NB4 (cell line): ENCODE data around the gene DLG2.

ENCODE experiments used
- DNase-seq: peaks from one replicate; pipeline ENCODE4 v3.0.0; 2010; ENCODE audit warnings: low read depth
- H3K4me3 ChIP-seq: one replicate; pipeline ENCODE4 v1.5.1; 2011; ENCODE audit warnings: mild to moderate bottlenecking, low read depth, low read length, moderate library complexity
- CTCF ChIP-seq: IDR thresholded peaks from one replicate; pipeline ENCODE4 v1.5.1; 2012; ENCODE audit warnings: low read depth, low read length
- MAX ChIP-seq: IDR thresholded peaks from 2 replicates; pipeline ENCODE4 v1.6.1; 2011; ENCODE audit warnings: low read depth, low read length
- MYC ChIP-seq: IDR thresholded peaks from 2 replicates; pipeline ENCODE4 v1.6.1; 2011; ENCODE audit warnings: low read depth, low read length
- POLR2A ChIP-seq: IDR thresholded peaks from 2 replicates; pipeline ENCODE4 v1.6.1; 2011; ENCODE audit warnings: mild to moderate bottlenecking; ENCODE audit not compliant: insufficient read length; ENCODE audit errors: extremely low read depth

Gene DLG2

DNA sequence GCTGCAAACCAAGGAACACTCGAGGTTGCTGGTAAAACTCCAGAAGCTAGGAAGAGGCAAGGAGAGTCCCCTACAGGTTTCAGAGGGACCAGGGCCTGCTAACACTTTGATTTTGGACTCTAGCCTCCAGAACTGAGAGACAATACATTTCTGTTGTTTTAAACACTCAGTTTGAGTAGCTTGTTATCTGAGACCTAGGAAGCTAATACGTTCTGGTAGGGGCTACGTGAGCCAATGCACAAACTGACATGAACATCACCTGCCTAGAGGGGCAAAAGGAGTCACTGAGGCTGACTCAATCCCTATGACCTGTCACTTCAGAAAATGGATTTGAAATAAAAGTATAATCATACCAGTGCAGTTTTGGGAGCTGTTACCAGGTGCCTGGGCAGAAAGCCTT lies 1775.1 kb downstream of the DLG2 start:
- no peak overlapping the region for H3K4me3 ChIP-seq
- TF ChIP-seq MYC (no peak), POLR2A (no peak), MAX (no peak), CTCF (no peak)
- DNase-seq: no peak

DNA sequence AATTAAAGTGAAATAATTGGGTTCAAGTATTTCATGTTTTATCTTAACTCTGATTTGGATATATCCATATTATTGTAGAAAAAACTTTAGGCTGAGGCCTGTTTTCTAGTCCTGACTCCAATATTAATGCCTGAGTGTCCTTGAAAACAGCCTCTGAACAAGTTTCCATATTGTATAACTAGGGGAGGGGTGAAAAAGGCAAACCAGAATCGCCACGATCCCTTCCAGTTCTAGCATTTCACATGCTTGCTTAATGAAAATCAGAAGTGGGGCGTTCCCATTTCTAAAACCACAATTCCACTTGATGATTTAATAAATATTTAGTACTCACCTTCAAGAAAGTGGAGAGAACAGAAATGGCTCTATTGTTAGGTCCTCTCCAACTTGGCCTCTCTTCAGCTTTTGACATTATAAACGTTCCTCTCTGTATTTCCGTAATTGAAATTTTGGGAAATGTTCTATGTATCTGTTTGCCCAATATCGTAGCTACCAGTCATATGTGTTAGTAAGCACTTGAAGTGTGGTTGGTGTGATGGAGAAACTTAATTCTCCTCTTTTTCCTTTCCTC lies 1779.6 kb downstream of the DLG2 start:
- no peak for TF ChIP-seq MYC
- TF ChIP-seq CTCF: no peak
- no peak for TF ChIP-seq POLR2A
- no peak for TF ChIP-seq MAX
- no peak overlapping the region for H3K4me3 ChIP-seq
- no peak for DNase-seq

DNA sequence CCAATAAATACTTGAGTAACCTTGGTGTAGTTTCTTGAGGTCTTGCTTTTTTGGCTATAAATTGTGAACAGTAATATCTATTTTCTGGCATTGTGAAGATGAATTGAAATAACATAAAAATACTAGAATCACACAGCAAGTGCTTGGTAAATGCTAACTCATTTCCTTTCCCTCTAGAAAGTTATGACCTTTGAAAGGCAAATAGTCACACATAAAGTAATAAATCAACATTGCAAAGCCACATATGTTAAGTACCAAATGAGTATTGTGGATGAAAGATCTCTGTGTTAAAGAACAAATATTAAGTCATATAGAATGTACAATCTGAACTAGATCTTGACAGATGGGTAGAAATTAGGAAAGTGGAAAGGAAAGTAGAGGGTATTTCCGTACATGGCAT lies 1781.3 kb downstream of the DLG2 start:
- H3K4me3 ChIP-seq: no peak overlapping the region
- TF ChIP-seq POLR2A (no peak), CTCF (no peak)
- no peak for DNase-seq

- H3K4me3 ChIP-seq: no peak overlapping the region
- no peak for TF ChIP-seq CTCF
- TF ChIP-seq POLR2A: no peak
- no peak for DNase-seq
These were observed 1786.8 kb downstream of the DLG2 start for GRCh38 chr11:83840326-83840725.

DNA sequence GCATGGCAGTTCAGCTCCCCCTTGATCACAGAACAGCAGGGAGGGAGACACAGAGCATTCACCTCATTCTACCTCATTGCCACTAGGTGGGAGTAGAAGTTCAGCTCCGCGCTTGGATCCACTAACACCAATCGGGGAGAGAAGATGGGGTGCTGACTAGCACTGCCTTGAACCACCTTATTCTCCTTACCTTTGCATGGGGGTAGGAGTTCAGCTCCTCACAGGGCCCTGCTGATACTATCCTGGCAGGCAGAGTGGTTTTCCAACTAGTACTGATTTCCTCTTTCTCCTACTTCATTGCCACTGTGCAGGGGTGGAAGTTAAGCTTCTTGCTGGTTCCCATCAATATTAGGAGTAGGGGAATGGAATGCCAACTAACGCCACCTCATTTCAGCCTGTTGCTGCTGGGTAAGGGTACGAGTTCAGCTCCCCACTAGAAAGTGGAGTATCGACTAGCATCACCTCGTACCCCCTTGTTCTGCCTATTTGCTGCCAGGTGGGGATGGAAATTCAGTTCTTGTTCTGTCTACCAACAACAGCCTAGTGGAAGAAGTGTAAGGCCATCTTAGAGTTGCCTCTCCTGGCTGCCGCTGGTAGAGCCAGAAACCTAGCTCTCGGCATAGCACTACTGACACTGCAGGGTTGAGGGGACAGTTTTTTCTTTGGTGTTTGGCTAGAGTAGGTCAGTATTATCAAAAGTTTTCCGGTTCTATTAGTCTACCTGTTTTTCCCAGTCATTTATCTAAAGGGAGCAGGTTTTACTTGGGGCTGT lies 1790.1 kb downstream of the DLG2 start:
- DNase-seq: peak; percentile 63
- TF ChIP-seq POLR2A: no peak
- TF ChIP-seq MYC: no peak
- TF ChIP-seq MAX: no peak
- TF ChIP-seq CTCF: peak; percentile 67
- no peak overlapping the region for H3K4me3 ChIP-seq

GRCh38 chr11:83836065-83836464 lies 1791.1 kb downstream of the DLG2 start:
- no peak overlapping the region for H3K4me3 ChIP-seq
- DNase-seq: no peak
- TF ChIP-seq POLR2A (no peak), MYC (no peak), MAX (no peak)
